HEK293 (cell line): ENCODE measurements around the gene UBE2E1.

Experiments used
- GLIS2 ChIP-seq: fragments of 450-650 bp; formaldehyde crosslinking; IDR thresholded peaks from 2 replicates; pipeline ENCODE4 v1.5.1; 2016; ENCODE audit warnings: missing biosample characterization, missing genetic modification characterization
- HOXC10 ChIP-seq: sonication (generic); formaldehyde crosslinking; IDR thresholded peaks from 2 replicates; pipeline ENCODE4 v1.8.1; 2023; ENCODE audit warnings: mild to moderate bottlenecking, missing genetic modification reagents
- IKZF3 ChIP-seq: fragments of 450-650 bp; IDR thresholded peaks from 2 replicates; pipeline ENCODE4 v1.5.0; 2018; ENCODE audit warnings: missing biosample characterization, mild to moderate bottlenecking, missing genetic modification characterization, moderate library complexity
- MYNN ChIP-seq: fragments of 450-650 bp; formaldehyde crosslinking; IDR thresholded peaks from 2 replicates; pipeline ENCODE4 v1.5.1; 2016; ENCODE audit warnings: missing biosample characterization, missing genetic modification characterization, borderline replicate concordance
- OSR2 ChIP-seq: fragments of 450-650 bp; formaldehyde crosslinking; IDR thresholded peaks from 2 replicates; pipeline ENCODE4 v1.5.1; 2016; ENCODE audit warnings: missing biosample characterization, missing genetic modification characterization
- PRDM1 ChIP-seq: fragments of 450-650 bp; formaldehyde crosslinking; IDR thresholded peaks from 2 replicates; pipeline ENCODE4; 2016; ENCODE audit warnings: missing biosample characterization, missing genetic modification characterization
- RBAK ChIP-seq: fragments of 450-650 bp; formaldehyde crosslinking; IDR thresholded peaks from 2 replicates; pipeline ENCODE4 v1.5.1; 2016; ENCODE audit warnings: missing biosample characterization, missing genetic modification characterization
- SCRT2 ChIP-seq: fragments of 450-650 bp; formaldehyde crosslinking; IDR thresholded peaks from 2 replicates; pipeline ENCODE4 v1.5.1; 2016; ENCODE audit warnings: missing biosample characterization, missing genetic modification characterization
- ZBTB1 ChIP-seq: fragments of 450-650 bp; formaldehyde crosslinking; IDR thresholded peaks from 2 replicates; pipeline ENCODE4 v1.5.1; 2016; ENCODE audit warnings: missing biosample characterization, missing genetic modification characterization
- ZBTB17 ChIP-seq: fragments of 450-650 bp; formaldehyde crosslinking; IDR thresholded peaks from 2 replicates; pipeline ENCODE4 v1.5.1; 2016; ENCODE audit warnings: missing biosample characterization, missing genetic modification characterization
- ZBTB20 ChIP-seq: fragments of 450-650 bp; formaldehyde crosslinking; IDR thresholded peaks from 2 replicates; pipeline ENCODE4 v1.5.1; 2016; ENCODE audit warnings: missing biosample characterization, missing genetic modification characterization
- ZBTB21 ChIP-seq: fragments of 450-650 bp; formaldehyde crosslinking; IDR thresholded peaks from 2 replicates; pipeline ENCODE4 v1.5.1; 2017; ENCODE audit warnings: missing biosample characterization, missing genetic modification characterization
- ZNF221 ChIP-seq: fragments of 450-650 bp; formaldehyde crosslinking; IDR thresholded peaks from 2 replicates; pipeline ENCODE4 v1.5.1; 2017; ENCODE audit warnings: missing biosample characterization, missing genetic modification characterization, borderline replicate concordance
- ZNF23 ChIP-seq: fragments of 450-650 bp; formaldehyde crosslinking; IDR thresholded peaks from 2 replicates; pipeline ENCODE4 v1.5.1; 2016; ENCODE audit warnings: missing biosample characterization, missing genetic modification characterization, borderline replicate concordance
- ZNF335 ChIP-seq: fragments of 450-650 bp; formaldehyde crosslinking; conservative IDR thresholded peaks from 2 replicates; pipeline ENCODE4 v1.5.1; 2016; ENCODE audit warnings: missing biosample characterization, missing genetic modification characterization
- ZNF596 ChIP-seq: fragments of 450-650 bp; IDR thresholded peaks from 2 replicates; pipeline ENCODE4 v1.5.0; 2018; ENCODE audit warnings: missing biosample characterization, mild to moderate bottlenecking, missing genetic modification characterization, moderate library complexity
- ZNF600 ChIP-seq: fragments of 450-650 bp; formaldehyde crosslinking; IDR thresholded peaks from 2 replicates; pipeline ENCODE4 v1.5.1; 2016; ENCODE audit warnings: missing biosample characterization, missing genetic modification characterization
- ZNF623 ChIP-seq: fragments of 450-650 bp; formaldehyde crosslinking; IDR thresholded peaks from 2 replicates; pipeline ENCODE4 v1.5.1; 2016; ENCODE audit warnings: missing biosample characterization, missing genetic modification characterization
- ZNF658 ChIP-seq: fragments of 450-650 bp; formaldehyde crosslinking; IDR thresholded peaks from 2 replicates; pipeline ENCODE4; 2016; ENCODE audit warnings: missing biosample characterization, missing genetic modification characterization
- ZNF830 ChIP-seq: fragments of 450-650 bp; IDR thresholded peaks from 2 replicates; pipeline ENCODE4 v1.5.0; 2018; ENCODE audit warnings: missing biosample characterization, missing genetic modification characterization, low read depth, mild to moderate bottlenecking, moderate library complexity
- ZSCAN23 ChIP-seq: fragments of 450-650 bp; formaldehyde crosslinking; IDR thresholded peaks from 2 replicates; pipeline ENCODE4 v1.5.1; 2016; ENCODE audit warnings: missing biosample characterization, missing genetic modification characterization
- ZSCAN30 ChIP-seq: fragments of 450-650 bp; IDR thresholded peaks from 2 replicates; pipeline ENCODE4 v1.5.1; 2018; ENCODE audit warnings: missing biosample characterization, mild to moderate bottlenecking, missing genetic modification characterization, moderate library complexity
- TF ChIP-seq, protein P1 (sequence below): fragments of 450-650 bp; formaldehyde crosslinking; IDR thresholded peaks from 2 replicates; pipeline ENCODE4 v1.5.1; 2016; ENCODE audit warnings: missing biosample characterization, missing genetic modification characterization
- TF ChIP-seq, protein P2 (sequence below): fragments of 450-650 bp; formaldehyde crosslinking; IDR thresholded peaks from 2 replicates; pipeline ENCODE4 v1.5.1; 2017; ENCODE audit warnings: missing biosample characterization, missing genetic modification characterization
- TF ChIP-seq, protein P3 (sequence below): fragments of 450-650 bp; IDR thresholded peaks from 2 replicates; pipeline ENCODE4 v1.5.1; 2018; ENCODE audit warnings: missing biosample characterization, mild to moderate bottlenecking, missing genetic modification characterization
- TF ChIP-seq, protein P4 (sequence below): fragments of 450-650 bp; formaldehyde crosslinking; optimal IDR thresholded peaks from 2 replicates; pipeline ENCODE3; 2016; ENCODE audit warnings: missing biosample characterization, mild to moderate bottlenecking, missing genetic modification characterization

UBE2E1 gene

DNA sequence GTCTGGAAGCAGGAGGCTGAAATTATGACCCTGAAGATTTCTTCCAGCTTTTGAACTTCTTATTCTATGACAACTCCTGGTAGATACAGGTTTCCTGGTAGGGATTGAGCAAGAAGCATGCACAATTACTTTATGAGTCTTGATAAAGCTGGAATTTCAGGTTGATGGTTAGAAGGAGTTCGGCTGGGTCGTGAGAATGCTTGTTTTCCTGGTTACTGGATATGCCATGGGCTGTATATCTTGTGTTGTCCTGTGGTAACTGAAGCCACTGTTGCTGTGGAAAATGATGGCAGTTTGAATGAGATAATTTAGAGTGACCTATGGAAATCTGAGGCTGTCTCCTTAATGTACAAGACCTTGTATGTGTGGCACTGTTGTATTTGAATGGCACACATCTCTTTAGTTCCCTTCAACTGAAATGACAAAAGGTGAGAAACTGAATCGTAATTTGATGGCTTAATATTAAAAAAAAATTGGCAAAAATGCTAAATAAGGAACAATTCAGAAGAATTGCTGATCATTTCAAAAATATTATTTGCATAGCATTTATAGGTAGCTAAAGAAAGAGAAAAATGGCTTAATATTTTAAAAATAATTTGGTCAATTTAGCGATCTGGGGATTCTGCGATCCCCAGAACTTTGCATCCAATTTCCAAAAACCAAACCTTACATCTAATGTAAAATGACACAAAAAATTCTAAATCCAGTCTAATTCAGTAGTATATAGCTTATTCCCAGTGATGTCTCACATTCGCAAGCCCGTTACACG is 1.1 kb upstream of the UBE2E1 start (continued):
- no peak for TF ChIP-seq ZSCAN23 (tag by site-specific recombination)
- TF ChIP-seq, protein P1, sequence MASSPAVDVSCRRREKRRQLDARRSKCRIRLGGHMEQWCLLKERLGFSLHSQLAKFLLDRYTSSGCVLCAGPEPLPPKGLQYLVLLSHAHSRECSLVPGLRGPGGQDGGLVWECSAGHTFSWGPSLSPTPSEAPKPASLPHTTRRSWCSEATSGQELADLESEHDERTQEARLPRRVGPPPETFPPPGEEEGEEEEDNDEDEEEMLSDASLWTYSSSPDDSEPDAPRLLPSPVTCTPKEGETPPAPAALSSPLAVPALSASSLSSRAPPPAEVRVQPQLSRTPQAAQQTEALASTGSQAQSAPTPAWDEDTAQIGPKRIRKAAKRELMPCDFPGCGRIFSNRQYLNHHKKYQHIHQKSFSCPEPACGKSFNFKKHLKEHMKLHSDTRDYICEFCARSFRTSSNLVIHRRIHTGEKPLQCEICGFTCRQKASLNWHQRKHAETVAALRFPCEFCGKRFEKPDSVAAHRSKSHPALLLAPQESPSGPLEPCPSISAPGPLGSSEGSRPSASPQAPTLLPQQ, result 0 out of 2 replicates have a peak, but pooled peaks have one; percentile 19
- TF ChIP-seq HOXC10 (CRISPR knock-in tag), result no peak
- peak; percentile 59; the same call in 1 of the 2 replicates for TF ChIP-seq ZBTB20 (tag by site-specific recombination)
- no peak for TF ChIP-seq ZNF596 (tag by site-specific recombination)
- TF ChIP-seq, protein P2, sequence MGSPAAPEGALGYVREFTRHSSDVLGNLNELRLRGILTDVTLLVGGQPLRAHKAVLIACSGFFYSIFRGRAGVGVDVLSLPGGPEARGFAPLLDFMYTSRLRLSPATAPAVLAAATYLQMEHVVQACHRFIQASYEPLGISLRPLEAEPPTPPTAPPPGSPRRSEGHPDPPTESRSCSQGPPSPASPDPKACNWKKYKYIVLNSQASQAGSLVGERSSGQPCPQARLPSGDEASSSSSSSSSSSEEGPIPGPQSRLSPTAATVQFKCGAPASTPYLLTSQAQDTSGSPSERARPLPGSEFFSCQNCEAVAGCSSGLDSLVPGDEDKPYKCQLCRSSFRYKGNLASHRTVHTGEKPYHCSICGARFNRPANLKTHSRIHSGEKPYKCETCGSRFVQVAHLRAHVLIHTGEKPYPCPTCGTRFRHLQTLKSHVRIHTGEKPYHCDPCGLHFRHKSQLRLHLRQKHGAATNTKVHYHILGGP (tag by site-specific recombination), result no peak
- TF ChIP-seq SCRT2 (tag by site-specific recombination), result peak; percentile 50; the same call in 1 of the 2 replicates
- TF ChIP-seq ZNF221, result no peak
- TF ChIP-seq ZSCAN30, result no peak
- TF ChIP-seq RBAK (tag by site-specific recombination), result no peak
- no peak for TF ChIP-seq MYNN (tag by site-specific recombination)
- TF ChIP-seq ZNF23 (tag by site-specific recombination), result no peak
- TF ChIP-seq ZNF658 (tag by site-specific recombination), result no peak
- TF ChIP-seq ZBTB17 (tag by site-specific recombination), result peak; percentile 24; the same call in 1 of the 2 replicates
- no peak for TF ChIP-seq GLIS2 (tag by site-specific recombination)
- TF ChIP-seq ZBTB21 (tag by site-specific recombination), result no peak
- TF ChIP-seq ZBTB1, result no peak
- TF ChIP-seq ZNF335 (tag by site-specific recombination), result no peak
- TF ChIP-seq, protein P3, sequence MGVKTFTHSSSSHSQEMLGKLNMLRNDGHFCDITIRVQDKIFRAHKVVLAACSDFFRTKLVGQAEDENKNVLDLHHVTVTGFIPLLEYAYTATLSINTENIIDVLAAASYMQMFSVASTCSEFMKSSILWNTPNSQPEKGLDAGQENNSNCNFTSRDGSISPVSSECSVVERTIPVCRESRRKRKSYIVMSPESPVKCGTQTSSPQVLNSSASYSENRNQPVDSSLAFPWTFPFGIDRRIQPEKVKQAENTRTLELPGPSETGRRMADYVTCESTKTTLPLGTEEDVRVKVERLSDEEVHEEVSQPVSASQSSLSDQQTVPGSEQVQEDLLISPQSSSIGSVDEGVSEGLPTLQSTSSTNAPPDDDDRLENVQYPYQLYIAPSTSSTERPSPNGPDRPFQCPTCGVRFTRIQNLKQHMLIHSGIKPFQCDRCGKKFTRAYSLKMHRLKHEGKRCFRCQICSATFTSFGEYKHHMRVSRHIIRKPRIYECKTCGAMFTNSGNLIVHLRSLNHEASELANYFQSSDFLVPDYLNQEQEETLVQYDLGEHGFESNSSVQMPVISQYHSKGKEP (tag by site-specific recombination), result no peak
- peak; percentile 63; the same call in 1 of the 2 replicates for TF ChIP-seq ZNF600 (tag by site-specific recombination)
- no peak for TF ChIP-seq PRDM1 (tag by site-specific recombination)
- TF ChIP-seq OSR2 (tag by site-specific recombination), result no peak
- TF ChIP-seq IKZF3 (tag by site-specific recombination), result no peak
- TF ChIP-seq ZNF623 (tag by site-specific recombination), result no peak
- TF ChIP-seq, protein P4, sequence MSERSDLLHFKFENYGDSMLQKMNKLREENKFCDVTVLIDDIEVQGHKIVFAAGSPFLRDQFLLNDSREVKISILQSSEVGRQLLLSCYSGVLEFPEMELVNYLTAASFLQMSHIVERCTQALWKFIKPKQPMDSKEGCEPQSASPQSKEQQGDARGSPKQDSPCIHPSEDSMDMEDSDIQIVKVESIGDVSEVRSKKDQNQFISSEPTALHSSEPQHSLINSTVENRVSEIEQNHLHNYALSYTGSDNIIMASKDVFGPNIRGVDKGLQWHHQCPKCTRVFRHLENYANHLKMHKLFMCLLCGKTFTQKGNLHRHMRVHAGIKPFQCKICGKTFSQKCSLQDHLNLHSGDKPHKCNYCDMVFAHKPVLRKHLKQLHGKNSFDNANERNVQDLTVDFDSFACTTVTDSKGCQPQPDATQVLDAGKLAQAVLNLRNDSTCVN (tag by site-specific recombination), result no peak
- no peak for TF ChIP-seq ZNF830
- TF ChIP-seq, all 188 proteins: peak for 8
